Heart left ventricle (tissue), 16 donors: Measurements from ENCODE around the gene TMEM214. TPM values are rescaled to one million over a fixed set of nuclear protein-coding genes. Genes with fewer than 3 reads are reported as not detected.

Source experiments
- ATAC-seq, 4 donors: fragments of 200-7000 bp; cut with Tn5 transposase; one replicate each; pipeline ENCODE4 v1.9.1; 2020 to 2022; ENCODE audit warnings: moderate library complexity in 4 of 4, mild to moderate bottlenecking in 3 of 4, moderate number of reproducible peaks in 1 of 4
- DNase-seq, 5 donors: peaks; one replicate each; pipeline ENCODE4 v3.0.0-alpha.2; 2020
- H3K27ac ChIP-seq, 12 donors: fragments of 200-600 bp; sonication (generic) in 4 of 12; one replicate each; pipeline versions ENCODE4 v1.5.0 to v1.8.0; 2016 to 2022; ENCODE audit warnings: mild to moderate bottlenecking in 2 of 12
- H3K27me3 ChIP-seq, 9 donors: fragments of 200-600 bp; sonication (generic) in 2 of 9; one replicate each; pipeline versions ENCODE4 v1.5.1 to v1.8.0; 2016 to 2022; ENCODE audit warnings: mild to moderate bottlenecking in 3 of 9
- H3K36me3 ChIP-seq, 9 donors: fragments of 200-600 bp; sonication (generic) in 2 of 9; one replicate each; pipeline versions ENCODE4 v1.5.0 to v1.8.0; 2018 to 2022; ENCODE audit warnings: mild to moderate bottlenecking in 2 of 9
- H3K4me1 ChIP-seq, 12 donors: fragments of 200-600 bp; sonication (generic) in 4 of 12; one replicate each; pipeline versions ENCODE4 v1.5.0 to v1.8.0; 2016 to 2022; ENCODE audit warnings: mild to moderate bottlenecking in 3 of 12
- H3K4me3 ChIP-seq, 12 donors: fragments of 200-600 bp; sonication (generic) in 4 of 12; one replicate each; pipeline versions ENCODE4 v1.5.0 to v1.8.0; 2017 to 2022; ENCODE audit warnings: mild to moderate bottlenecking in 9 of 12, moderate library complexity in 4 of 12
- H3K9me3 ChIP-seq, 12 donors: fragments of 200-600 bp; sonication (generic) in 4 of 12; one replicate each; pipeline versions ENCODE4 v1.5.0 to v1.8.0; 2016 to 2022; ENCODE audit warnings: mild to moderate bottlenecking in 1 of 12
- CTCF ChIP-seq, 12 donors: fragments of 200-600 bp; sonication (generic) in 4 of 12; IDR thresholded peaks; one replicate each; pipeline versions ENCODE4 v1.5.0 to v1.8.0; 2018 to 2022; ENCODE audit warnings: antibody characterized with exemption in 12 of 12, mild to moderate bottlenecking in 5 of 12
- POLR2A ChIP-seq, 2 donors: fragments of 450-650 bp; IDR thresholded peaks; one replicate each; pipeline ENCODE4 v1.6.1; 2017; ENCODE audit warnings: antibody characterized with exemption in 2 of 2, mild to moderate bottlenecking in 2 of 2, moderate library complexity in 2 of 2
- WGBS, 4 donors: extraction: QIAGEN DNeasy Blood & Tissue Kit in 2 of 4; methylation state at CpG; one replicate each; pipeline versions ENCODE4 v1.1.5 to v1.1.7; 2013 to 2018; 5-methylcytosine and 5-hydroxymethylcytosine counted together
- intact Hi-C, 10 donors: fragments of 100-400 bp; cut with DNase I; formaldehyde crosslinking; loops; one replicate each; pipeline versions ENCODE4 v1.11.1 to v1.14.2; 2022
- polyA plus RNA-seq, 2 donors: library from polyadenylated mRNA; stranded (reverse); fragments of 200-250 nt; gene quantifications; one replicate each; pipeline ENCODE4 v1.2.3, GENCODE V29; 2013
- total RNA-seq, 9 donors: library from RNA; depleted of rRNA in 2 of 9; stranded (reverse); fragments of >200 nt in 2 of 9; fragmentation: NEBNext Ultra II Directional in 3 of 9; extraction: Animal tissue kit (Norgen Biotek cat#: 25700) in 3 of 9; gene quantifications; one replicate each; pipeline versions ENCODE4 v1.1.0 to v1.2.4, GENCODE V29; 2016 to 2023
- donor health status: ischemic (EF 13 %, LVEDD 7.1; RV severe dilation, severe dysfunction).
- donor health status: healthy with polysubstance abuse.
- donor health status: DM: no; HTN: yes; CAD: no.
- donor health status: DM: no; HTN: no; CAD: no.
- donor health status: ischemic (EF 25% LVEDD 6.9; RV normal size, moderate dysfunction).
- donor health status: ischemic (EF 25% LVEDD 5.7; RV mildly dilated, moderate dysfunction).
- donor health status: healthy.
- donor health status: DM: yes; HTN: yes; CAD: no.
- donor health status: ischemic (EF 35%, LVEDD 5.7; RV mildly dilated, moderate dysfunction).
- donor health status: nonischemic (EF 11% LVEDD 7.7; RV severe dilation, severe dysfunction).
- donor health status: DM: yes; HTN: yes; CAD: no.
- donor health status: PGD.
- donor health status: ischemic (EF 29% LVEDD 5.4; RV normal size, mild dysfunction).
- donor health status: nonischemic (EF 23%, LVEDD 6.1; RV moderate dilation, normal function).

The TMEM214 gene
- total and polyA plus RNA-seq, 11 donors, result 18.3 to 58.0 (median 31.6) TPM

GRCh38 chr2:27076323-27076722 is 43.6 kb downstream of the TMEM214 start:
- DNase-seq (no peak), ATAC-seq (no peak)
- 79 to 86% (median 83%) methylated on average over 4 of the region's 4 CpGs for WGBS, 4 donors
- H3K36me3 ChIP-seq, result no peaks in the 10 kb centered on the region
- intact Hi-C loops, result no loop called here
- TF ChIP-seq CTCF (IDR thresholded peaks at IDR 0.05) (no peak), POLR2A (IDR thresholded peaks at IDR 0.05) (no peak)
- no peaks in the 10 kb centered on the region for H3K27me3 ChIP-seq
- H3K4me3 ChIP-seq, result no peak overlapping the region
- H3K9me3 ChIP-seq, result no peaks in the 10 kb centered on the region
- peak overlapping the region in 3 of 12 donors; percentile 93 to 97 (median 96) for H3K27ac ChIP-seq
- H3K4me1 ChIP-seq, result peaks cover 0 to 75% (median 36%) of the 10 kb centered on the region in 12 donors

- Histone ChIP-seq H3K4me1 (peaks cover 0 to 82% (median 41%) of the 10 kb centered on the region in 12 donors), H3K4me3 (no peak overlapping the region), H3K27ac (peak overlapping the region in 4 of 12 donors; percentile 19 to 97 (median 52)), H3K27me3 (no peaks in the 10 kb centered on the region), H3K9me3 (no peaks in the 10 kb centered on the region), H3K36me3 (peaks cover 0 to 1% (median 0%) of the 10 kb centered on the region in 9 donors)
- DNase-seq, result no peak
- WGBS, 4 donors, result 77 to 80% (median 78%) methylated on average over 7 of the region's 7 CpGs
- no peak for ATAC-seq
- no peak for TF ChIP-seq POLR2A (IDR thresholded peaks at IDR 0.05)
- TF ChIP-seq CTCF (IDR thresholded peaks at IDR 0.05), result no peak
- intact Hi-C loops, result no loop called here
Observed at GRCh38 chr2:27077231-27077630, 44.5 kb downstream of the TMEM214 start.

GRCh38 chr2:27078267-27079194 is 45.8 kb downstream of the TMEM214 start, which contains the start of gene EMILIN1:
Gene EMILIN1, plus strand, starts transcription at chr2:27078615. Its CDS starts 451 bp downstream, at chr2:27079066.
- DNase-seq (peak; percentile 86 to 92 (median 88)), ATAC-seq (peak; percentile 53 to 70 (median 61))
- Histone ChIP-seq H3K9me3 (no peaks in the 10 kb centered on the region), H3K4me1 (peaks cover 0 to 72% (median 39%) of the 10 kb centered on the region in 12 donors), H3K36me3 (peaks cover 0 to 3% (median 0%) of the 10 kb centered on the region in 9 donors), H3K27me3 (no peaks in the 10 kb centered on the region), H3K4me3 (peak within 1 kb of the TSS; percentile 41 to 74 (median 54)), H3K27ac (peak within 1 kb of the TSS; percentile 69 to 97 (median 86))
- TF ChIP-seq POLR2A (IDR thresholded peaks at IDR 0.05) (peak in 1 of 2 donors; percentile 54), CTCF (IDR thresholded peaks at IDR 0.05) (no peak)
- WGBS, 4 donors, result 44 to 49% (median 48%) methylated on average over 32 to 41 of the region's 41 CpGs
- intact Hi-C loops, result no loop called here
